Mucosa of rectum (tissue), 2 donors: ENCODE measurements around the gene CABLES2.

ENCODE experiments used
- H3K27ac ChIP-seq, 2 donors: one replicate each; pipeline ENCODE4 v1.7.0; 2013; ENCODE audit warnings: inconsistent platforms in 2 of 2, low read depth in 2 of 2, low read length in 2 of 2
- H3K27me3 ChIP-seq, 2 donors: one replicate each; pipeline ENCODE4 v1.7.0; 2013; ENCODE audit warnings: low read length in 2 of 2; ENCODE audit not compliant: control insufficient read depth in 2 of 2, insufficient read depth in 2 of 2
- H3K36me3 ChIP-seq, 2 donors: one replicate each; pipeline ENCODE4 v1.7.0; 2013; ENCODE audit warnings: low read length in 2 of 2; ENCODE audit not compliant: control insufficient read depth in 2 of 2, insufficient read depth in 2 of 2
- H3K4me1 ChIP-seq, 2 donors: one replicate each; pipeline ENCODE4 v1.7.0; 2013; ENCODE audit warnings: low read length in 2 of 2, mild to moderate bottlenecking in 1 of 2; ENCODE audit not compliant: control insufficient read depth in 2 of 2, insufficient read depth in 2 of 2
- H3K4me3 ChIP-seq, 2 donors: one replicate each; pipeline ENCODE4 v1.7.0; 2013; ENCODE audit warnings: low read length in 2 of 2
- H3K9ac ChIP-seq, 2 donors: one replicate each; pipeline ENCODE4 v1.7.0; 2013; ENCODE audit warnings: low read length in 2 of 2, low read depth in 1 of 2, mild to moderate bottlenecking in 1 of 2
- H3K9me3 ChIP-seq, 2 donors: one replicate each; pipeline ENCODE4 v1.7.0; 2013; ENCODE audit warnings: low read length in 2 of 2; ENCODE audit not compliant: control insufficient read depth in 2 of 2
- donor health status: healthy.
- donor health status: Normal muscosa, but diverticular disease.

The CABLES2 gene

GRCh38 chr20:62407221-62407992, at the start of gene CABLES2:
CABLES2 (minus strand) TSS chr20:62407285; CDS start chr20:62407276, 9 bp downstream.
- peak within 1 kb of the TSS; percentile 80 to 82 for H3K27ac ChIP-seq

DNA sequence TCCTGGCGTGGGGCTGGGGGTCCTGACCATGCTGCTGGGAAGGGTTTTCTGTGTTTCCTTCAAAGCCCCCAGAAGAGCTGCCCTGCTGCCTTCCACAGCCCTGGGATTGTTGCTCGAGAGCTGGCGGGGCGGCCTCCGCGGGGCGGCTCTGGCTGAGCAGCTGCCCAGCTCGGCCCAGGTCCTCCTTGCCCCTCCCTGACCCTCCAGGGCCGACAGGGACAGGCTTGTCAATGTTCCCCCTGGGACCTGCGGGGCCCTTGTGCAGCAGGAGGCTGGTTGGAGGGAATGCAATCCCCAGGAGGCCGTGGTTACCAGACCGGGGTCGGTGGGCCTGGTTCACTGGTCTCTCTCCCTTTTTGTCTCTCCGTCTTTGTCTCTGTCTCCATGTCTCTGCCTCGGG, 48.8 kb upstream of the CABLES2 start:
- Histone ChIP-seq H3K9me3 (no peaks in the 10 kb centered on the region), H3K4me1 (no peaks in the 10 kb centered on the region), H3K27ac (no peak overlapping the region), H3K36me3 (no peaks in the 10 kb centered on the region), H3K4me3 (no peak overlapping the region), H3K27me3 (peaks cover 0 to 5% of the 10 kb centered on the region in 2 donors), H3K9ac (no peak overlapping the region)

More at GRCh38 chr20:62407221-62407992, at the start of gene CABLES2:
- Histone ChIP-seq H3K27me3 (no peaks in the 10 kb centered on the region), H3K36me3 (peaks cover 0 to 7% of the 10 kb centered on the region in 2 donors), H3K4me3 (peak within 1 kb of the TSS; percentile 67 to 79), H3K4me1 (peaks cover 50 to 54% of the 10 kb centered on the region in 2 donors), H3K9ac (peak within 1 kb of the TSS; percentile 72 to 82), H3K9me3 (no peaks in the 10 kb centered on the region)

GRCh38 chr20:62454904-62455636, 48.0 kb upstream of the CABLES2 start:
- Histone ChIP-seq H3K4me3 (no peak overlapping the region), H3K9ac (no peak overlapping the region), H3K9me3 (no peaks in the 10 kb centered on the region), H3K27ac (no peak overlapping the region), H3K36me3 (no peaks in the 10 kb centered on the region), H3K27me3 (peaks cover 0 to 5% of the 10 kb centered on the region in 2 donors), H3K4me1 (no peaks in the 10 kb centered on the region)

- Histone ChIP-seq H3K4me3 (no peak overlapping the region), H3K9ac (no peak overlapping the region), H3K27me3 (peaks cover 0 to 5% of the 10 kb centered on the region in 2 donors), H3K27ac (no peak overlapping the region), H3K9me3 (no peaks in the 10 kb centered on the region), H3K36me3 (no peaks in the 10 kb centered on the region), H3K4me1 (no peaks in the 10 kb centered on the region)
Observed at GRCh38 chr20:62453186-62453808, 46.2 kb upstream of the CABLES2 start.

GRCh38 chr20:62452475-62453095, 45.5 kb upstream of the CABLES2 start:
- Histone ChIP-seq H3K27me3 (peaks cover 0 to 5% of the 10 kb centered on the region in 2 donors), H3K4me1 (no peaks in the 10 kb centered on the region), H3K36me3 (no peaks in the 10 kb centered on the region), H3K27ac (no peak overlapping the region), H3K9me3 (no peaks in the 10 kb centered on the region), H3K4me3 (no peak overlapping the region), H3K9ac (no peak overlapping the region)

- H3K27me3 ChIP-seq: peaks cover 0 to 5% of the 10 kb centered on the region in 2 donors
- no peaks in the 10 kb centered on the region for H3K4me1 ChIP-seq
Observed at GRCh38 chr20:62451970-62452369, 44.9 kb upstream of the CABLES2 start.

DNA sequence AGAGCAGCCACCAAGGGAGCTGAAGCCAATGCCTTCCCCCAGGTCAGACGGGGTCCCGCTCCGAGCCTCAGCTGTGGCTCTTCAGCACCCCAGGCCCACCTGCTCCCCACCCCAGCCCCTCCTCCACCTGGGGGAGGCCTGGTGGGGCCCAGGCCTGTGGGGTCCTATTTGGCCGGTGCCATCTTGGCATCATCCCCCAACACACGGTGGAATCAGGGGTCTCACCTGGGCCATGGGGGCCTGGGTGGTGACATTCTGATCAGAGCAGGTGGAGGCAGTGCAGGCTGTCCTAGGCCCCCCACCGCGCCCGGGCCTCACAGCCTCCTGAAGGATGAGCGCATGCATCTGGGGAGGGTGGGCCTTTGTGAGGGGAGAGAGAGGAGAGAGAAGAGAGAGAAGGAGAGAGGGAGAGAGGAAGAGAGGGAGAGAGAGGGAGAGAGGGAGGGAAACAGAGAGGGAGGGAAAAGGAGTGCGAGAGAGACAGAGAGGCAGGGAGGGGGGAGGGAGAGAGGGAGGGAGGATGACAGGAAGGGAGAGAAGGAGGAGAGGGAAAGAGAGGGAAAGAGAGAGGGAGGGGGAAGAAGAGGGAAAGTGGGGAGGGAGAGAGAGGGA, 44.2 kb upstream of the CABLES2 start:
- Histone ChIP-seq H3K27me3 (peaks cover 0 to 9% of the 10 kb centered on the region in 2 donors), H3K9me3 (no peaks in the 10 kb centered on the region), H3K4me3 (no peak overlapping the region), H3K9ac (no peak overlapping the region), H3K27ac (no peak overlapping the region), H3K4me1 (no peaks in the 10 kb centered on the region), H3K36me3 (no peaks in the 10 kb centered on the region)

More at GRCh38 chr20:62451970-62452369, 44.9 kb upstream of the CABLES2 start:
- Histone ChIP-seq H3K9ac (no peak overlapping the region), H3K36me3 (no peaks in the 10 kb centered on the region), H3K4me3 (no peak overlapping the region), H3K27ac (no peak overlapping the region), H3K9me3 (no peaks in the 10 kb centered on the region)

DNA sequence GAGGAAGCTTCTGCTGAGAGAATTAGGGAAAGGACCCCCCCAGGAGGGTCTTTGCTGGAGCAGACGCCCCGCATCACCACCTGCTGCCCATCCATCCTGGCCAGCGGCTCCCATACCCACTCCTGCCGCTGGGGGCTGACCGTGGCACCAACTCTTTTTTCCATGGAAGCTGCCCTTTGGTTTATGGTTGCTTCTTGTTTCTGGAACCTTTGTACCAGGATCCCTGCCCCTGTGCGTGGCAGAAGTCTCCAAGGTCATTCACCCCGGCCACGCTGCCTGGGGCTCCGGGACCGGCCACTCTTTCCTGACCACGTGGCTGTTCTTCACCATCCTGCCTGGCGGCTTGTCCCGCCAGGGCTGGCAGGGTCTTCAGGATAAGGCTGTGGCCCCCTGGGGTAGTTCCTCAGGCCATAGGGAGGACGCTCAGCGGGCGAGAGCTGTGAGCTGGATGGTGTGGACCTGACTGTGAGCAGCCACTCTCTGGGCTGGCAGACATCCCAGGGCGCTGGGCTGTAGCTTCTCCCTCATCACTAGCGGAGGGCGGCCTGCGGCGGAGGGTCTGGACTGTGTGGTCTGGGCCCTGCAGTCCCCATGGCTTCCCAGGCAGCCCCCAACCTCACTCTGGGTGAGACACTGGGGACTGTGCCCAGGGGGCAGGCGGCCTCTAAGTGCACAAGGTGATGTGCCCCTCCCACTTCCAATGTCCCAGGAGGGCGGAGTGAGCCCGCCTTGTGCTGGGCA, 43.0 kb upstream of the CABLES2 start:
- H3K27me3 ChIP-seq: peaks cover 0 to 9% of the 10 kb centered on the region in 2 donors
- H3K36me3 ChIP-seq: no peaks in the 10 kb centered on the region
- no peaks in the 10 kb centered on the region for H3K9me3 ChIP-seq
- H3K9ac ChIP-seq: no peak overlapping the region
- H3K4me1 ChIP-seq: no peaks in the 10 kb centered on the region
- H3K27ac ChIP-seq: no peak overlapping the region
- H3K4me3 ChIP-seq: no peak overlapping the region

DNA sequence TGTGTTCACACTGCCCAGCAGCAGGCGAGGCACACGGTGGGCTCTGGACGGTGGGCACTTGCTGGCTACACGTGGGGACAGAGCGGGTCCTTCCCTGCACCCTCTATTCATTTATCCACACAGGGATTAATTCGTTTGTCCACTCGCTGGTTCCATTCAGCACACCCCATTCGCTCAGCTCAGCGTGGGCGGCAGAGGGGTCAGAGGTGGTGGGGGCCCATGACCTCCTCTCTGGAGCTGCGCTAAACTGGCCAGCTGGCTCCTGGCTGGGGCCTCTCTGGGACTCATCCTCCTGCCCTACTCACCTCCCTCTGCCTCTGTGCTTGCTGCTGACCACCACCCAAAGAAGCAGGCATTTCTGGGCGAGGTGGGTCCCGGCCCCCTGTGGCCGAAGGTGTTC, 41.7 kb upstream of the CABLES2 start:
- Histone ChIP-seq H3K9ac (no peak overlapping the region), H3K4me3 (no peak overlapping the region), H3K9me3 (no peaks in the 10 kb centered on the region), H3K36me3 (no peaks in the 10 kb centered on the region), H3K27ac (no peak overlapping the region), H3K4me1 (no peaks in the 10 kb centered on the region), H3K27me3 (peaks cover 0 to 9% of the 10 kb centered on the region in 2 donors)
